ENCODE results near the gene GRK2. TPM values are rescaled to one million over a fixed set of nuclear protein-coding genes. Genes with fewer than 3 reads are reported as not detected.

GRK2 gene
- total and polyA plus RNA-seq, 7 donors, result 32.1 to 152 (median 48.2) TPM

DNA sequence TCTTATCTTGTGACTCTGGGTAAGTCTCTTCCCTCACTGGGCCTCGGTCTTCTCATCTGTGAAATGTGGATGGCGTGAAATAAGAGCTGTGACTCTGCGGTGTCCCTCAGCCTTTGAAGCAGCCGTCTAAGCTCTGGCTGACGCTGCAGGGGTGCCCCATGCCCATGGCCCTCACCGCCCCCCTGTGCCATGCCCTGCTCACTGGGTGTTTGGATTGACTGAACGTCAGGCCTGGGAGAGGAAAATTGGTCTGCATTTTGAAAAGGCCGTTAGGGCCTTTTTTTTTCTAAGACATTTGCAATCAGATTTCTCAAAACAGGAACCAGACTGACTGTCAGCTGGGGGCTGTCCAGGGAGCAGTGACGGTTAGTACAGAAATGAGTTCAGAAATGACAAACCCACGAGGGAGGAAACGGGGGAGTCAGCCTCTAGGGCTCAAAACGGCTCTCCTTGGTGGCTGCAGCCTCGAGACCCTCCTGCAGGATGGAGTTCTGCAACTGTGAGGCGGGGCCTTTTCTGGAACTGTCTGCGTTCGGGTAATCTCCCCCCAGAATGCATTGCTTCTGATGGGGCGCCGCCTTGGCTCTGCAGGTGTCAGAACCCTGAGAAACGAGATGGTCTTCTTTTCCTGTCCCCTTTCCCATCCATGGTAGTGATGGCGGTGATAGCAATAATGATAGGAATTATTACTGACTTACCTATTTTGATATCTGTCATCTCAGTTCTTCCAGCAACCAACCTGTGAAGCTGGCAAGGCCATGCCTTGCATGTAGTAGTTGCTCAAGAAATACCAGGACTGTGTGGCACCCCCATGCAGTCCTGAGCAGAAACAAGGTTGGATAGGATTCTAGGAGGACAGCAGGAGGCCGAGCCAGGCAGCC, 2.0 kb downstream of the GRK2 start:
- 29 to 38% methylated on average over 21 of the region's 21 CpGs for WGBS, 2 donors
- Histone ChIP-seq H3K27ac (peak overlapping the region; percentile 82 to 86 (median 84)), H3K4me3 (peak overlapping the region in 3 of 4 donors; percentile 92 to 99 (median 96)), H3K9me3 (no peaks in the 10 kb centered on the region), H3K4me1 (peaks cover 0 to 72% (median 70%) of the 10 kb centered on the region in 4 donors), H3K36me3 (peaks cover 0 to 5% (median 0%) of the 10 kb centered on the region in 4 donors), H3K27me3 (no peaks in the 10 kb centered on the region)
- peak; percentile 61 for DNase-seq
- no peak for TF ChIP-seq EP300 (IDR thresholded peaks at IDR 0.05)
- no peak for TF ChIP-seq POLR2AphosphoS5 (IDR thresholded peaks at IDR 0.05)
- no peak for TF ChIP-seq POLR2A (IDR thresholded peaks at IDR 0.05)
- TF ChIP-seq, protein P1, sequence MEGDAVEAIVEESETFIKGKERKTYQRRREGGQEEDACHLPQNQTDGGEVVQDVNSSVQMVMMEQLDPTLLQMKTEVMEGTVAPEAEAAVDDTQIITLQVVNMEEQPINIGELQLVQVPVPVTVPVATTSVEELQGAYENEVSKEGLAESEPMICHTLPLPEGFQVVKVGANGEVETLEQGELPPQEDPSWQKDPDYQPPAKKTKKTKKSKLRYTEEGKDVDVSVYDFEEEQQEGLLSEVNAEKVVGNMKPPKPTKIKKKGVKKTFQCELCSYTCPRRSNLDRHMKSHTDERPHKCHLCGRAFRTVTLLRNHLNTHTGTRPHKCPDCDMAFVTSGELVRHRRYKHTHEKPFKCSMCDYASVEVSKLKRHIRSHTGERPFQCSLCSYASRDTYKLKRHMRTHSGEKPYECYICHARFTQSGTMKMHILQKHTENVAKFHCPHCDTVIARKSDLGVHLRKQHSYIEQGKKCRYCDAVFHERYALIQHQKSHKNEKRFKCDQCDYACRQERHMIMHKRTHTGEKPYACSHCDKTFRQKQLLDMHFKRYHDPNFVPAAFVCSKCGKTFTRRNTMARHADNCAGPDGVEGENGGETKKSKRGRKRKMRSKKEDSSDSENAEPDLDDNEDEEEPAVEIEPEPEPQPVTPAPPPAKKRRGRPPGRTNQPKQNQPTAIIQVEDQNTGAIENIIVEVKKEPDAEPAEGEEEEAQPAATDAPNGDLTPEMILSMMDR (IDR thresholded peaks at IDR 0.05), result no peak
- intact Hi-C loops (cut with DNase I), result loop anchor here (5.0 kb wide), 2 partner anchors 114 to 239 kb away; partner anchors contain the start of genes CDK2AP2 and PITPNM1

DNA sequence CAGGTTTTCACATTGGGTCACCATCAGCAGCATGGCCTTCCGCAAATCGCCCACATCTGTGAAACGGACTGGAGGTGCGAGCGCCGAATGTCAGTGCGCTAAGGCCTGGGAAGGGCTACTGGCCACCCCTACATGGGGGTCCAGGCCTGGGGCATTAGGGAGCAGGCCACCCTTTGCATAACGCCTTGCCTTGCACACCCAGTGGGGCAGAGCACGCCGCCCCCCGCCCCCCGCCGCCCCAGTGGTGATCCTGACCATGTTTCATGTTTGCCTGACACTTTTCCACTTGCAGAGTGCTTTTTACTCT, 2.6 kb downstream of the GRK2 start:
- intact Hi-C loops (cut with DNase I), result loop anchor here (5.0 kb wide), 2 partner anchors 113 to 238 kb away; partner anchors contain the start of genes CDK2AP2 and PITPNM1
- peak; percentile 62 for DNase-seq
- H3K4me3 ChIP-seq, result peak overlapping the region in 2 of 4 donors; percentile 28 to 92

DNA sequence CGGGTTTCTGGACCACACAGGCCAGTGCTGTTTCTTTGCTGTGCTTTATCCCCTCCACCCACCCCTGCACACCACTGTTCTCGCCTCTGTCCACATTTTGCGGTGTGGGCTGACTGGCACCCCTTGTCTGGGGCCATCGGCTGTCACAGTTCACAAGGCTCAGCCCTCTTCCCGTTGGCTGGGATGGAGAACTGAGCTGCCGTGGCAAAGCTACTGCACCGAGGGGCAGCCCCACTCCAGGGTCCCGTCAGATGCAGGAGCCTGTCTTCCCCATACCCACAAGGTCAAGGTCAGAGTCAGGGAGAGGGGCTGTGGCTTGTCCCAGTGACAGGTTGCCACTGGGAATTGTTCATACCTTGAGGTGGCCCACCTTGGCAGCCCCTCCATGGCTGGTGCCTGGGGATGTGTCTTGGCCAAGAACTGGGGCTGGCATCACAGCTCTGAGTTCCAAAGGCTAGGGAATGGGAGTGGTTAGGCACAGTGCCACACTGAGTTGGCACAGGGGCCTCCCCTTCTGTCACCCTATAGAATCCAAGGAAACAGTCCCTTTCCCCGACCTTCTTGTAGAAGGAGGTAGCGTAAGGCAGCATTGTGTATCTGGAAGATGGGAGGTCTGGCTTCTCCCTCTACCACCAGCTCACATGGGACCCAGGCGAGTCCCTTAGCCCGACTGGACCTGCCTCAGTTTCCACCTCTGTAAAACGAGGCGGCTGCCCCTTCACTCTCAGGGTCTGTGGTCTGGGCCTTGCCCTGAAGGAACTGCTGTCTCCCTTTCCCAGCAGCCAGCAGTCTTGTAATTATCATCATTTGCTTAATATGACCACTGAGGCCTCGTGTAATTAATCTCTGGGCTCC, 3.4 kb downstream of the GRK2 start:
- DNase-seq, result peak; percentile 73
- Histone ChIP-seq H3K27ac (peak overlapping the region; percentile 82 to 86 (median 84)), H3K4me1 (peaks cover 0 to 83% (median 81%) of the 10 kb centered on the region in 4 donors), H3K4me3 (peak overlapping the region in 3 of 4 donors; percentile 8 to 92 (median 28)), H3K36me3 (peaks cover 0 to 5% (median 0%) of the 10 kb centered on the region in 4 donors), H3K9me3 (no peaks in the 10 kb centered on the region), H3K27me3 (no peaks in the 10 kb centered on the region)
- TF ChIP-seq POLR2AphosphoS5 (IDR thresholded peaks at IDR 0.05) (no peak), POLR2A (IDR thresholded peaks at IDR 0.05) (no peak), EP300 (IDR thresholded peaks at IDR 0.05) (no peak)
- TF ChIP-seq, protein P1 (IDR thresholded peaks at IDR 0.05), result no peak
- intact Hi-C loops (cut with DNase I), result loop anchor here (5.0 kb wide), 2 partner anchors 113 to 238 kb away; partner anchors contain the start of genes CDK2AP2 and PITPNM1
- 18 to 31% methylated on average over 15 of the region's 15 CpGs for WGBS, 2 donors

More for the DNA sequence above, 2.6 kb downstream of the GRK2 start:
- H3K36me3 ChIP-seq, result peaks cover 0 to 5% (median 0%) of the 10 kb centered on the region in 4 donors
- H3K9me3 ChIP-seq, result no peaks in the 10 kb centered on the region
- H3K27ac ChIP-seq, result peak overlapping the region; percentile 82 to 86 (median 84)
- peaks cover 0 to 76% (median 75%) of the 10 kb centered on the region in 4 donors for H3K4me1 ChIP-seq
- no peaks in the 10 kb centered on the region for H3K27me3 ChIP-seq
- WGBS, 2 donors, result 75 to 86% methylated on average over 13 of the region's 13 CpGs
- TF ChIP-seq POLR2AphosphoS5 (IDR thresholded peaks at IDR 0.05), result no peak
- TF ChIP-seq POLR2A (IDR thresholded peaks at IDR 0.05), result no peak
- TF ChIP-seq, protein P1 (IDR thresholded peaks at IDR 0.05), result no peak
- TF ChIP-seq EP300 (IDR thresholded peaks at IDR 0.05), result no peak

DNA sequence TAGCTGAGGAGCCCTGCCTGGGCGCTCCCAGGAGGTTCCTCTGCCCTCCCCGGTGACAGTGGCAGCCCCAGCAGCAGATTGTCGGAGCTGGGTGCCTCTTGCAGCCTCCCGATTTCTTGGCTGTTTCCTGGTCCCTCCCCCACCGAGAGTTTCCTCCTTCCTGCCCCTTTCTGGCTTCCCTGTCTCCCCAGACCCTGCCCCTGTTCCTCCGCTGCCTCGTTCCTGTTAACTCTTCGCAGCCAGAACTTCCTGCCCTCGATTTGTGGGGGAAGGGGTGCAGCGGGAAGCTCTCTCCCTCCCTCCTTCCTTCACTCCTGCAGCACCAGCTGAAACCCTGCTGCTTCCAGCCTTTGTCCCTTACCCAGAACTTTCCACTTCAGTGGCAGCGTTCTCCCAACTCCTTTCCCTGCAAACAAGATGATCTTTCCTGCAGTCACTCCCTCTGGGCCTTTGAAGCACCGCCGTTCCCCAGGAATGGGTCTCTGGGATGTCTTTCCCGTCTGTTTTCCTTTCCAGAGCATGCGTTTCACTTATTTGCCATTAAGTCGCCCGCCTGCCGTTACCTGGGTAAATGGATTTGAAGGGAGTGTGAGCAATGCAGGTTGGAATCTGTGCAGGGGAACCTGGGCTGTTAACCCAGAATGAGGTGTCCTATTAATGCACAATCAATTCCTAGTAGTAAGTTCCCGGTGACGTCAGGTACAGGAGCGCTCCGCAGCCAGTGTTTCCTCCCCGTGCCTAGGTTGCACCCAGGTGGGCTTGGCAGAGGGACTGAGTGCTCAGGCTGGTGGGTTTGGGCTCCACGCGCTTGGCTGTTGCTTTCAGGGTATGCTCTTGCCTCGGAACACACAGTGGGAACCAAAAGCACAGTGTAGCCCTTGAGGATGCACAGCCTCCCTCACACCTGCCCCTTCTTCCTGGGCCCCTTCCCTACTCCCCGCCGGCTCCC, 4.3 kb downstream of the GRK2 start:
- TF ChIP-seq, protein P1 (IDR thresholded peaks at IDR 0.05), result no peak
- TF ChIP-seq POLR2AphosphoS5 (IDR thresholded peaks at IDR 0.05), result peak in 1 of 4 donors; percentile 17
- peak overlapping the region; percentile 82 to 86 (median 84) for H3K27ac ChIP-seq
- no peaks in the 10 kb centered on the region for H3K27me3 ChIP-seq
- peaks cover 0 to 5% (median 0%) of the 10 kb centered on the region in 4 donors for H3K36me3 ChIP-seq
- H3K4me1 ChIP-seq, result peaks cover 0 to 92% (median 90%) of the 10 kb centered on the region in 4 donors
- intact Hi-C loops (cut with DNase I), result no loop called here
- DNase-seq, result peak; percentile 71
- WGBS, 2 donors, result 20 to 36% methylated on average over 28 of the region's 28 CpGs
- H3K4me3 ChIP-seq, result peak overlapping the region in 3 of 4 donors; percentile 8 to 92 (median 28)
- no peaks in the 10 kb centered on the region for H3K9me3 ChIP-seq
